GM21717 (cell line): ENCODE measurements around the gene IGSF8.

ENCODE experiments used
- ATAC-seq: cut with Tn5 transposase; IDR thresholded peaks from one replicate; pipeline ENCODE4 v1.9.1; 2021; ENCODE audit warnings: mild to moderate bottlenecking, moderate library complexity; ENCODE audit not compliant: unreplicated experiment

IGSF8 gene

DNA sequence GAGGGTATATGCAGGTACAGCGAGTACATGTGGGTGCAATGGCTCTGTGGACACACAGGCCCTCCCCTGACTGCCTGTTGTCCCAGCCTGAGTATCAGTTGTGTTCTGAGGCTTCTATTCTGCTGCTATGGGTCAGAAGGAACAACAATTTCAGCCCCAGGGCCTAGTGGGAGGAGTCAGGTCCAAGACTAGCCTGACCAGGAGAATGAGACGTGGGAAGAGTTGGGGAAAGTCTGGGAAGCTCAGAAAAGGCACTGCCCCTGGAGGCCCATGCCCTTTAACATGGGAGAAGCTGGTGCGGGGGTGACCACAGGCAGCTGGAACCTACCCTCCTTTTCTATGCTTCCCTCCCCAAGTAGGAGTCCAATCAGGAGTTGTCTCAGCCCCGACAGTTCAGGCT is 7.7 kb downstream of the IGSF8 start:
- no peak for ATAC-seq

DNA sequence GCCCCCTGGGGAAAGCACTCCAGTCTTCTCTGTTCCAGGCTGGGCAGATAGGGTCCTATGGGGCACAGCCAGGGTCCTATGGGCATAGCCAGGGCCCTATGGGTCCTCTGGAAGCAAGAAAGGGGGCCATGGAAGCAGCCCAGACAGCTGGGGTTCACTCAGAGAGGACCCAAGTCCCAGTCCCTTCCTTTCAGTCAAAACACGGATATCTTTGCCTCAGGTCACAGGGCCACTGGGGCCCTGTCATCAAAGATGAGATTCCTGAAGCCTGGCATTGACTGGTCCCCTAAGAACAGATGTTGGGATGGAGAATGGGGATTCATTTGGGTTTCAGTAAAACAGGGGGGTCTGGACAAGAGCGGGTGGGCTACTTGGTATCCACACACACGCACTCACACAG is 8.5 kb downstream of the IGSF8 start:
- ATAC-seq, result no peak

DNA sequence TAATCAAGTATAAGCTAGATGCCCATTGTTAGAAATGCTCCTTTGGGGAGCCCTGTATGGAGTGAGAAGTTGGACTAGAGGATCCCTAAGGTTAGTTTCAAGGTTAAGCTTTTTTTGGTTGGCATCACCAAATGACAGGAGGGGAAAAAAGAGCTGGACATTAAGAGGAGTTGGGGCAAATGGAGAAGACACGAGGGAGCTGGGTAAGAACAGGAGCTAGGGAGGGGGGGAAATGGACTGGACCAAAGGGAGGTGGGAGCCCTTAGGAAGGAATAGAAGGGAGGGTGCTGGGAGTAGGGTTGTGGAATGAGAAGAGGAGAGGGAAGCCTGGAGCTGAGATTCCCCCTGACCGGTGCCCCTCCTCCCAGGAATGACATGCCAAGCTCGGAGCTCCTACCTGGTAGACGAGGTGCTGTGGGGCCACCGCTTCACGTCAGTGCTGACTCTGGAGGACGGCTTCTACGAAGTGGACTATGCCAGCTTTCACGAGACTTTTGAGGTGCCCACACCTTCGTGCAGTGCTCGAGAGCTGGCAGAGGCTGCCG is 11.2 kb downstream of the IGSF8 start:
- no peak for ATAC-seq

DNA sequence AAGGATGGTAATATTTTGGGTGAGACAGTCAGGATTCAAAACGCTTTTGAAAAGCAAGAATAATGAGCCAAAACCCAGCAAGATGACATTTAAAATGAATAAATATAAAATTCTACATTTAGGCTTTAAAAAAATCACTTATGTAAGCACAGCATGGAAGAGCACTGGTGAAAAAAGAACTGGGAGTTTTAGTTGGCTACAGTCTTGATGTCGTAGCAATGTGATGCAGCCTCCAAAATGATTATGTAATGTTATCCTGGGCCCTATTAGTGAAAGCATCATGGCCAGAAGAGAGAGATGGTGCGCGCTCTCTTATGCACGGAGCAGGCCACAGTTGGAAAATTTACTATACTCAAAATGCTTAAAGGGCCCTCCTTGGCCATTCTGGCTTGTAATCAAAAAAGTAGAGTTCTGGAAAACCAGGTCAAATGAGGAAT is 11.9 kb downstream of the IGSF8 start:
- ATAC-seq, result no peak

DNA sequence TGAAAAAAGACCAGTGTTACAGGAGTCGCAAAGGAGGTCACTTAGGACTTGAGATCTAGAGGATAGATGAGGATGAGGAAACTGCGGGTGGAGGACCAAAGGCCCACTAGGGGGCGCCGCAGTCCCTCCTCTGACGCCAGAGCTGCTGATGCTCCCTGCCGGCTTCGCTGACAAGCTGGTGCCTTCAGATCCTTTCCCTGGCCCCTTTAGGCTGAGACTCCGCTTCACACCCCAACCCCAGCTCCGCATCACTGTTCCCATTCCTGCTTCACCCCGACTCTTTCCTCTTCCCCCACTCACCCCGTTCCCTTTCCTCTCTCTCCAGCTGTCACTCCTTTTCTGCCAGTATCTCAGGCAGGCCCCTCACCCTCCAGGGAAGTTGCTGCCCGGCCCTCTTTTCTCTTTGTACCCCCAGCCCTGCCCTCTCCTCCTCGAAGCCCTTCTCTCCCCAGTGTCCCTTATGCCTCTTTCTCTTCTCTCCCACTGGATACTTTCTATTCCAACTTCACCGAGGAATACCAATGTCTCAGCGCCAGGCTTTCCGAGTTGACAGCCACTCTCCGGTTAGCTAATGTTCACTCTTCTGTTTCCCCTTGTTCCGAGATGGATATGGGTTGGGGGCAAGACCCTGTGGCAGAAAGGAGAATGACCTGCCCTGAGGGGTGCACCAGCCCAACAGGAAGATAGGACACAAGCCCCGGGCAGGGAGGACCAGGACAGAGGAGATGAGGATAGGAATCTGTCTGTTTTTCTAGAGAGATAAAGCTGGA is 12.5 kb downstream of the IGSF8 start:
- ATAC-seq, result no peak

DNA sequence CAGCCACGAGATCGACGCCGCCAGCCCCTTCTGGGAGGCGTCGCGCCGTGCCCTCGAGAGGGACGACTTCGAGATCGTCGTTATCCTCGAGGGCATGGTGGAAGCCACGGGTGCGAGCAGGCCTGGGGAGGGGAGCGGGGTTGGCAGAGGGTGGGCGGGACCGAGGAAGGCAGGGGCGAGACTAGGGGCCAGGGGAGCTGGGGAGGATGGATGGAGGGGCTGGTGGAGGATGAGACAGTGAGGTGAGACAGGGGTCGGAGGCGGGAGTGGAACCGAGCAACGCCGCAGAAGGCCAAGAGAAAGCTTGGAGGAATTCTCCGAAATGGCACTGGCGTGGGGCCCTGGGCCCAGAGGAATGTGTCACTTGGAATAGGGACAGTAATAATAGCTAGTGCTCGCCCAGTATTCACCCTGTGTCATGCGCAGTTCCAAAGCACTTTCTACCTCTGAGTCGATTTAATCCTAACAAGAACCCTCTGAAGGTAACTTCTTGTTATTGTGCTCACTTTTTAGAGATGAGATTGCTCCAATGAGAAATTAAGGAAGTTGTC is 13.6 kb downstream of the IGSF8 start:
- ATAC-seq, result no peak

DNA sequence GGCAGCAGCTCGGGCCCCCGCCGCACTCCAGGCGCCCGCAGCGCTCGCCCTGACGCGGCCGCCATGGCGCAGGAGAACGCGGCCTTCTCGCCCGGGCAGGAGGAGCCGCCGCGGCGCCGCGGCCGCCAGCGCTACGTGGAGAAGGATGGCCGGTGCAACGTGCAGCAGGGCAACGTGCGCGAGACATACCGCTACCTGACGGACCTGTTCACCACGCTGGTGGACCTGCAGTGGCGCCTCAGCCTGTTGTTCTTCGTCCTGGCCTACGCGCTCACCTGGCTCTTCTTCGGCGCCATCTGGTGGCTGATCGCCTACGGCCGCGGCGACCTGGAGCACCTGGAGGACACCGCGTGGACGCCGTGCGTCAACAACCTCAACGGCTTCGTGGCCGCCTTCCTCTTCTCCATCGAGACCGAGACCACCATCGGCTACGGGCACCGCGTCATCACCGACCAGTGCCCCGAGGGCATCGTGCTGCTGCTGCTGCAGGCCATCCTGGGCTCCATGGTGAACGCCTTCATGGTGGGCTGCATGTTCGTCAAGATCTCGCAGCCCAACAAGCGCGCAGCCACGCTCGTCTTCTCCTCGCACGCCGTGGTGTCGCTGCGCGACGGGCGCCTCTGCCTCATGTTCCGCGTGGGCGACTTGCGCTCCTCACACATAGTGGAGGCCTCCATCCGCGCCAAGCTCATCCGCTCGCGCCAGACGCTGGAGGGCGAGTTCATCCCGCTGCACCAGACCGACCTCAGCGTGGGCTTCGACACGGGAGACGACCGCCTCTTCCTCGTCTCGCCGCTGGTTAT is 14.2 kb downstream of the IGSF8 start:
- ATAC-seq, result no peak

DNA sequence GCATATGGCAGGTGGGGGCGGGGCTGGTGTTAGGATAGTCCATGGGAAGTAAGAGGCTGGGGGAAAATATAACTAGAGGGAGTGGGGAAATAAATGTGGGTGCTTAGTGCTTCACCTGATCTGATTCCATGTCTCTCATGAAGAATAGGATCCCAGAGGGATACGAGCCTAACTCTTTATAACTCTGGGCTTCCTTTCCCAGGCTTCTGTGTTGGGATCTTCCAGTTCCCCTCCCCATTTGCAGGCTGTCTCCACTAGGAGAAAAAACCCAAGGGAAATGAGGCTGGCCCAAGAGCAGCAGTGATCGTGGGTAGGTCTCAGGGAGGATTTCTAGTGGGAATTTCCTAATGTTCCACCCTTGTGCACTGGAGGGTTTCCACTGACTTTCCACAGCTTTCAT is 15.5 kb downstream of the IGSF8 start:
- no peak for ATAC-seq

DNA sequence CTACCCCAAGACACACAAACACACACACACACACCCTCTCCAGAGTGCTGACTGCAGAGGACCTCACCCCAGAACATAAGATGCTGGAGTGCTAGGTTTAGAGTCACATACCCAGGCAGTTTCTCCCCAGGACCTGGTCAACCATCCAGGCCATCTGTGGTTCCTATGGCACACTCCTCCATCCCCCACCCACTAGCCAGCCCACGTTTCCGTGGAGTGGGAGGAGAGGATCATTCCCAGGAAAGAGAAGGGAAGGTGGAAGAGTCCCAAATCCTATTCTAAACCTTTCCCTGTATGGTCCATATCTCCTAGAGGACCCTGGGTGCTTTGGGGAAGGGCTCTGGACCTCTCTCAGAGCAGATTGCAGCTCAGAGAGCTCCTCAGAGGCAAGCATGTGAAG is 15.9 kb downstream of the IGSF8 start:
- no peak for ATAC-seq

DNA sequence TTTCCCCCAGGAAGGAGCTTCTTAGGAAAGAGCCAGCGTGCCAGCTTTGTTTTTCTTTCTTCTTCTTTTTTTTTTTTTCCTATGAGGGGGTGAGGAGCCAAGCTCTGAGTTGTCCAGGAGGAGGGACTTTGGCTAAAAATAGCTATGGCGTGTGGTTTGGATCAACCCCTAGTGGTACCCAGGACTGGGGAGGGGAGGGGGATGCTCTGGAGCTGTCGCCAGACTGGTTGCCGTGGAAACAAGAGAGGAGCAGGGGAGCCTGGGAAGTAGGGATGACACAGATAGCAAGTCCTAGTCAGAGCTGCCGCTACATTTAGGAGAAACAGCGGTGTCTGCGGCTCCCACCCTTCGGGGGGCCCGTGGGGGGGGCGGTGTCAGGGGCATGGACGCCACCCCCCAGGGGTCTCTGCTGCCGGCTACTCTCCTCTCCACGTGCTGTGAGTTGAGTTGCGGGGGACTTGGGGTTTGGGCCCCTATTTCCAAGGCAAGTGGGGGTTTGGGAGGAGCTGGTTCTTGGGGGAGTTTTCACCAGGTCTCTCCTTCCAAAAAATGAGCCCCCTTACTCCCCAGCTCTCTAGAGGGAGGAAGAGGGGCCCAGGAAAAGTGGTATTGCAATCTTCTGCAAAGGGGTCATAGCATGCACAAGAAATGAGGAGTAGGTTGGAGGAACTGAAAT is 17.0 kb downstream of the IGSF8 start, which contains the start of gene KCNJ9:
Gene KCNJ9, plus strand, starts transcription at position 278 of the 676 bp plus-strand sequence. CDS start 2,493 bp downstream, outside the sequence.
- no peak for ATAC-seq

DNA sequence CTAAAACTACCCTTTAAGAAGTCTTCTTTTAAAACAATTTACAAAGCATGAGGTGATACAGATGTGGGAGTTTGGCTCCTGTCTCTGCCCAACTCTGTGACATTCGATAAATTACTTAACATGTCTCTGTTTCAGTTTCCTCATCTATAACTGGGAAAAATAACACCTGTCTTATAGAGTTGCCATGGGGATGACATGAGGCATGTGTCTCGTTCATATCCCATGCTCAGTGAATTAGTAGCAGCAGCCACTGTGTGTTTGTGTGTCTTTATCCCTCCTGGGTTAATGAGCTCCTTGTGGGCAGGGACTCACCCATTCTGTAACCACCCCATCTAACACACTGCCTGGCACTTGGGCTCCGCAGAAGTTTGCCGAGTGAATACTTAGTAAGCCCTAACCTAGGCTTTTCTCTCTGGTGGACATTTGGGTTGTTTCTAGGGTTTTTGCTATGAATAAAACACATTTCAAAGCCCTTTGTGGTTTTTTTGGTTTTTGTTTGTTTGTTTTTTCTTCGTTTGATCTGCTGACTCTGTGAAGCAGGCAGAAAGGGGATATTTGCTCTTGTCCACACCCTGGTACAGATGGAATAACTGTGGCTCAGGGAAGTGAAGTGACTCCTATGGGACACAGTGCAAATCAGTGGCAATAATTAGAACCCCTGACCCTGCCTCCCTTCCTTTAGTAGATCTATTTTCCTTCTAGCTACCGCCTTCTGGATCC is 17.9 kb downstream of the IGSF8 start:
- ATAC-seq, result no peak

DNA sequence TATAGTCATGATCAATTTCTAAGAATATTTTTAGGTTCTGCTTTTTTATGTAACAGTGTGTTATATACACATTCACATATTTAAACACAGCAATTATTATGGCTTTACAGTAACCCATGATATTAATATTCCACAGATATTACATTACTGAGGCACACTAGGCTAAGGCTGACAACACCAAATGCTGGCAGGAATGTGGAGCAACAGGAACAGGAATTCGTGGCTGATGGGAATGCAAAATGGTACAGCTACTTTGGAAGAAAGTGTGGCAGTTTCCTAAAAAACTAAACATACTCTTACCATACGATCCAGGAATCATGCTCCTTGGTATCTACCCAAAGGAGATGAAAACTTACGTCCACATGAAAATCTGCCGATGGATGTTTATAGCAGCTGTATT is 19.0 kb downstream of the IGSF8 start:
- ATAC-seq, result no peak

DNA sequence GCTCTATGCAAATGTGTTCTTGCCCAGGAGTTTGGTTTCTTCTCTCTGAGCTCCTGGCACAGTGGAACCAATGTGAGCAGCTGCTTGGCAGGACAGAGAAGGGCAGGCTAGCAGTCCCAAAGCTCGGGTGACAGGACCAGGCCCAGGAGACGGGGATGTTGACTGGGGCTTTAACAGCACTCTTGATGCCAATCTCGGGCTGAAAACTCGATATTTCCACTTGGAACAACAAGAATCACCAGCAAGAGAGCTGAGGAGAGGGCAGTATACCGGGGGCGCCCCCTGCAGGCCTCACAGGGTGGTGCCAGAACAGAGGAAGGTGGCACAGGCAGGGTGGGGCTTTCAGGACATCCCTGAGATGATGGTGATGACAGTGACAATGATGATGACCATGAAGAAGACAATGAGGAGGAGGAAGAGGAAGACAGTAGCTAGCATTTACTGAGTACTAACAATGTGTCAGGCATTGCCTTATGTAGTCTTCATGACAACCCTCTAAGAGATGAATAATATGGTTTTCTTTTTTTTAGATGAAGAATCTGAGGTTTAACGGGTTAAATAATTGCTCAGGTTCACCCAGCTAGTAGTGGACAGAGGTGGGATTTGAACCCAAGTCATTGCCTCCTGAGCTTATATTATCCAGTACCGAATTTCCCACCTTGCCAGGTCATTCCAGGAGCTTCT is 19.8 kb downstream of the IGSF8 start:
- peak; percentile 53 for ATAC-seq

DNA sequence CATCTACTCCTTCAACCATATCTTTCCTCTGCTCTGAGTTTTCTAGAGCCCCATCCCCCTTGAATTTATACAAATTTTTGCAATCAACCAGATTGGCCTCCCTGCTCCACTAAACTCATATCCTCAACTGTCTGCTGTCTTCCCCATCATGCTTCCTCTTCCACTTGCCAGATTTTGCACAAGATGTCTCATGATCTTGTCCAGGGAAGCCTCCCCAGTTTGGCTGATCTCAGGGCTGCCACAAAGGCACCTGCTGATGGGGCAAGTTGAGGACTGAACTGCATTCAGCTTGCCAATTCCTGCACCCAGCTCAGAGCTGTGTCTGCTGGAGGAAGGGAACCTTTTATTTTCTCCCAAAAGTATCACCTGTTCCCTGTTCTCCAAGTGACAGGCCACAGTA is 20.9 kb downstream of the IGSF8 start:
- no peak for ATAC-seq

DNA sequence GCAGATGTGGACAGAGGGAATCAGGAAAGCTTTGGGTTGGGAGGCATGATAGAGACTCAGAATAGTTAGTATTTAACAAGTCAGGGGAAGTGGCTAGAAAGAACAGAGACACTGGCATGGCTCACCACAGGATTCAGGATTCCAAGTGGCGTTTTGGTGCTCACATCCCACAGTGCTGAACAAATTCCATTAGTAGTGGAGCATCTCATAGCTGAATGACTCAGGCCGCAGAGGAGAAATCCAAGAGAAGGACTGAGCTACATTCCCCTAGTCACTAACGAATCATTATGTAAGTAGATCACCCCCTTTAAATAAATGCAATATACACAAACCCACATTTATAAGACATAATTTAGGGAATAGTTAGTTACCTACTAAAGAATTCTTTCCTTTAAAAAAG is 22.1 kb downstream of the IGSF8 start:
- no peak for ATAC-seq

DNA sequence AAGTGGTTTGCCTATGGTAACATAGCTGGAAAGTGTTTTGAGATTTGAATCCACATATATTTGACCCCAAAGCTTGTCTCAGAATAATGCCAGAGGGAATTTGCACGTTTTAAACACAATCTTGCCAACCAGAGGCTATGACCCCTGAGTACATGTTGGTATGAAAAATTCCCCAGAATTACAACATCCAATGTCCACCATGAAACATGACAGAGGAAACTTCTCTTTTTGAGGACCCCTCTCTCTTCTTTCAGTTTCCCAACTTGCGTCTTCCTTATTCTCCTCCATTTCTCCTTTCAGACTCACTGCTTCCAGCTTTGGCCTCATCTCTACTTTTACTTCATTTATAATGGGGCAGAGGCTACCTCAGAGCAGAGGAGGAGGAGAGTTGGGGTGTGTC is 22.6 kb downstream of the IGSF8 start:
- ATAC-seq, result no peak

DNA sequence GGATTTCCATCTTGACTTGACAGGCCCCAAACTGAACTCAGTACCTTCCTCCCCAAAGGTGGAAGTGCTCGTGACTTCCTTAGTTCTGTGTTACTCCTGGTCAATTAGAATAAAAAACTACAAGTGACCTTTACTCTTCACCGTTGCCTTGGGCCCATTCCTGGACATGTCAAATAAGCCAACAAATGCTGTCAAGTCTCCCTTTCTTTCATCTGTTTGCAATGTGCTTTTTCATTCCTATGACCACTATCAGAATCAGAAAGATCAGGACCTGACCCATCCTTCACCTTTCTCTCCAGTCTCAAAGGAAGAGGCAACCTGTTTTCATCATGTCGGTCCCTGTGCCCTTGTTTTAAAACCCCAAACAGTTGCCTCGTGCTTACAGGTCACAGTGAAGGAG is 23.6 kb downstream of the IGSF8 start:
- no peak for ATAC-seq

DNA sequence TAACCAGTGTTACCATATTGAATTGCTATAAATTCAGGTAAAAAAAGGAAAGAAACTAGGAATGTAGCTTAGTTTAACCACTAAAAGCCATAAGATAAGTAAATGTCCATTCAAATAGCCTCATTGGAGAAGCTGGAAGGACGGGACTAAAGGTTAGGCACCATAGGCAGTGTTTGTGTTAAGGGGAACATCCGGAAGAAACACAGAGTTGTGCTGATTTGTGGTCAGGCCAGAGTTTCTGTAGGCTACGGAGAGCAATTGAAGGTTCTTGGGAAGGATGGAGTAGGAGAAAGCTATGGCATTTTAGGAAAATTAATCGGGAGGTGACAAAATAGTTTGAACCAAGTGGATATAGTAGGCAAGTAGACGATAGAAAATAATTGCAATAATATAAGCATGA is 27.1 kb downstream of the IGSF8 start:
- ATAC-seq, result no peak

DNA sequence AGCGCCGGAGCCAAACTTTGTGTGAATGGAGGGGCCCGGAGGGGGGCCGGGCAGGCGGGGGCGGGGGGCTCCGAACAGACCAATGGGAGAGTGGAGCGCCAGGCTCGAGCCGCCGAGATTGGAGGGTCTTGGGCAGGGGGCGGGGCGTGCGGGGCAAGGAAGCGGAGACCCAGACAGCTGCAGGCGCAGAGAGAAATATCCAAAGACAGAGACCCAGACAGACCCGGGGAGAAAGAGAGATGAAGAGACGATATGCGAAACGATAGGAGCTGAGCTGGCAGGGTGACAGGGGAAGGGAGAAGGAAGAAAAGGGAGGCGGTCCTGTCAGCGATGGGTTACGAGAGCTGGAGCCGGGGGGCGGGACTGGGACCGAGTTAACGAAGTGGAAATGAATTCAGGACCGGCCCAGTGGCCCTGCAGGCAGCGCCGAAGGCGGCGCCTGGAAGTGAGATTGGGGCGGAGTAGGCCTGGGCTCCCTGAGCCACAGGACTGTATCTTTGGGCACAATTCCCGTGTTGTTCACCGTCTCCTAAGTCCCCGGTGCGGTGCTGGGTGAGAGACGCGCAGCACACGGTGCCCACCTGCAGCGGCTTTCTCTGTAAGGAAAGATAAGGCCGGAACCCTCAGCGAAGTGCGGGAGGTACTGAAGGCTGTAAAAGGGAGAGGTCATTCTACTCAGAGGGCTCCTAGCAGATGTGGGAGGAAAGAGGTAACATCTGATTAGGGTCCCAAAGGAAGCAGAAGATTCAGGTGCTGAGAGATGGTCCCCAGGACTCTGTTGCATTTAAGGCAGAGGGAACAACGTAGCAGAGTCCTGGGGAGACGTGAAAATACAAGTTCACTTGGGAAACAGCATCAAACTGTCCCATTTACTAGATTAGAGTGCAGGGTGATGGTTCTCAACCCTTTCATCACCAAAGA is 27.9 kb downstream of the IGSF8 start:
- no peak for ATAC-seq
